Measurements from ENCODE around the gene EXOC6.

The EXOC6 gene

DNA sequence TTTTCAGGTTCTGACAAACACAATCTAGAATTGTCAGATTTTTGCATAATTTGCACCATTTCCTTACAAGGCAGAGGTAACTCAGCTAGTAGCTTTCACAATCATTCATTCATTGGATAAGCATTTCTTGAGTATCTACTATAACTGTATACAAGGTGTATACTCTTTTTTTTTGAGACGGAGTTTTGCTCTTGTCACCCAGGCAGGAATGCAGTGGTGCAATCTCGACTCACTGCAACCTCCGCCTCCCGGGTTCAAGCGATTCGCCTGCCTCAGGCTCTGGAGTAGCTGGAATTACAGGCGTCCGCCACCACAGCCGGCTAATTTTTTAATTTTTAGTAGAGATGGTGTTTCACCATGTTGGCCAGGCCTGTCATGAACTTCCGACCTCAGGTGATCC, 16.2 kb upstream of the EXOC6 start:
- TF ChIP-seq, protein P1, sequence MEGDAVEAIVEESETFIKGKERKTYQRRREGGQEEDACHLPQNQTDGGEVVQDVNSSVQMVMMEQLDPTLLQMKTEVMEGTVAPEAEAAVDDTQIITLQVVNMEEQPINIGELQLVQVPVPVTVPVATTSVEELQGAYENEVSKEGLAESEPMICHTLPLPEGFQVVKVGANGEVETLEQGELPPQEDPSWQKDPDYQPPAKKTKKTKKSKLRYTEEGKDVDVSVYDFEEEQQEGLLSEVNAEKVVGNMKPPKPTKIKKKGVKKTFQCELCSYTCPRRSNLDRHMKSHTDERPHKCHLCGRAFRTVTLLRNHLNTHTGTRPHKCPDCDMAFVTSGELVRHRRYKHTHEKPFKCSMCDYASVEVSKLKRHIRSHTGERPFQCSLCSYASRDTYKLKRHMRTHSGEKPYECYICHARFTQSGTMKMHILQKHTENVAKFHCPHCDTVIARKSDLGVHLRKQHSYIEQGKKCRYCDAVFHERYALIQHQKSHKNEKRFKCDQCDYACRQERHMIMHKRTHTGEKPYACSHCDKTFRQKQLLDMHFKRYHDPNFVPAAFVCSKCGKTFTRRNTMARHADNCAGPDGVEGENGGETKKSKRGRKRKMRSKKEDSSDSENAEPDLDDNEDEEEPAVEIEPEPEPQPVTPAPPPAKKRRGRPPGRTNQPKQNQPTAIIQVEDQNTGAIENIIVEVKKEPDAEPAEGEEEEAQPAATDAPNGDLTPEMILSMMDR (IDR thresholded peaks at IDR 0.05; ENCODE audit: control insufficient read depth, insufficient read depth, low read depth, low read length, missing control alignments) = no peak
- DNase-seq (ENCODE audit: low read depth) = no peak
- H3K4me3 ChIP-seq (ENCODE audit: control insufficient read depth, low read depth, low read length) = no peak overlapping the region

DNA sequence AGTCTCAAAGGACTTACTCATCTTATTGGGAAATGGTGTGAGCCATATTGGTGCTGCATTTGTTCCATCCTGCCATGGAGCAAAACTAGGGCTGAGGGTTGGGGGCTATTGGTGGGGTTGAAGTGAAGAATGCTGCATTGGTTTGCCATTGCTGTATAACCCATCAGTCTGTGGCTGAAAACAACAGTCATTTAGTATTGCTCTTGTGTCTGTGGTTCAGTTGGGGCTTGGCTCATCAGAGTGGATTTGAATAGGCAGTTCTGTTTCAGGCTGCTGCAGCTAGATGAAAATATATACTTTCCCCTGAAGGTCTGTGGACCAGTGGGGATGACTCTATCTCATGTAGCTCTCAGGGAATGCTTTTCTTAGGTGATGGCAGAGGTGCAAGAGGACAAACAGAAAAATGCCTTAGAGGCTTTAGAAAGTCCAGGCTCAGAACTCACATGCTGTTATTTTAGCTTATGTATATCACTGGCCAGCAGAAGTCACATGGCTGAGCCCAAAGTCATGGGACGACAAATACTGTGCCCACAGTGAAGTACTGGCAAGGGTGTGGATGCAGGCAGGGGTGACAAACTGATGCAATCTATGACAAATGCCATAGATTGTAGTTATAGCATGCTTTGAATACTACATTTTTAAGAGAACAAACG, 15.2 kb upstream of the EXOC6 start:
- TF ChIP-seq, protein P1 (IDR thresholded peaks at IDR 0.05; ENCODE audit: control insufficient read depth, insufficient read depth, low read depth, low read length, missing control alignments) = no peak
- DNase-seq (ENCODE audit: low read depth) = no peak
- no peak overlapping the region for H3K4me3 ChIP-seq (ENCODE audit: control insufficient read depth, low read depth, low read length)

DNA sequence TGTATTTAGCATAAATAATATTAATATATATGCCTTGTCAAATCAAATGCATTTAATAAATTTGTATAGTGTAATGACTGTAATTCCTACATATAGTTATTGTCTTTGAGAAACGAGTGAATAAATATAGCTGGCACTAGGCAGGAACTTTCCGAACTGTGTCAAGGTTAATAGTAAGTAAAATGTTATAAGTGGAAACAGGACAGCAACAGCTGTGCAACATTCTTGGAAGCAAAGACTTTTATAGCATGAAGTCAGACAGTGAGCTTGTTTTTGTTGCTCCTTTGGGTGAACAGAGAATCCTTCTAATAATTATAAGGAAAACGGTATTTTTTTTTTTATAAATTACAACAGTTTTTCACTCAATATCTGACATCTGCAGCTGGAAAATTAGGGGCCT, 14.0 kb upstream of the EXOC6 start:
- H3K4me3 ChIP-seq (ENCODE audit: control insufficient read depth, low read depth, low read length) = no peak overlapping the region
- DNase-seq (ENCODE audit: low read depth) = no peak
- TF ChIP-seq, protein P1 (IDR thresholded peaks at IDR 0.05; ENCODE audit: control insufficient read depth, insufficient read depth, low read depth, low read length, missing control alignments) = no peak

DNA sequence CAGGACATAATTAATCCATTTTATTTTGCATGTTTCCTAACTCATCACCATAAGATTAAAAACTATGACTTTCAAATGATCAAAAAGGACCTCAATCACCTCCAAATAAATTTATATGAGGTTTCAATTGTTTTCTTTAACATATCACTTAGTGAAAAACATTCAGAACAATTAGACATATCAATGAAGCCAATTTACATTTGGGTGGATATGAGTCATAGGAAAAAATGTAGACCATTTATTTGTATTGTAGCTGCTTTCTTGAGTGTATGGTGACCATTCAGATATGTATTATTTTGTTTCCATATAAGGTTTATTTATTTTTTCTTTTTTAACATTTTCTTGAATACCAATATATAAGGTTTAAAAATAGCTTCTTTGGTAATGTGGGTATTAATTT, 13.3 kb upstream of the EXOC6 start:
- no peak overlapping the region for H3K4me3 ChIP-seq (ENCODE audit: control insufficient read depth, low read depth, low read length)
- no peak for DNase-seq (ENCODE audit: low read depth)
- TF ChIP-seq, protein P1 (IDR thresholded peaks at IDR 0.05; ENCODE audit: control insufficient read depth, insufficient read depth, low read depth, low read length, missing control alignments) = no peak

DNA sequence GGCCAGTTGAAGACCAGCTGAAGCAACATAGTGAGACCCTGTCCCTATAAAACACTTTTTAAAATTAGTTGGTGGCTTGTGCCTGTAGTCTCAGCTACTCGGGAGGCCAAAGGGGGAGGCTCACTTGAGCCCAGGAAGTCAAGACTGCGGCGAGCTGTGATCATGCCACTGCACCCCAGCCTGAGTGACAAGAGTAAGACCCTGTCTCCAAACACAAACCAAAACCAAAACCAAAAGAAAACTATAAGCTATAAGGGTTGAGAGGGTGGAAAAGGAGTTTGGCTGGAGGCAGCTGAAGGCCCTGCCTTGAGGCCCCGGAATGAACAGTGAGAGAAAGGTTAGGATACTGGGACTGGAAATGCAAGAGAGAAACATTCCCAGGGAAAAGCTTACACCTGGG, 10.9 kb upstream of the EXOC6 start:
- TF ChIP-seq, protein P1 (IDR thresholded peaks at IDR 0.05; ENCODE audit: control insufficient read depth, insufficient read depth, low read depth, low read length, missing control alignments) = no peak
- DNase-seq (ENCODE audit: low read depth) = no peak
- H3K4me3 ChIP-seq (ENCODE audit: control insufficient read depth, low read depth, low read length) = no peak overlapping the region

DNA sequence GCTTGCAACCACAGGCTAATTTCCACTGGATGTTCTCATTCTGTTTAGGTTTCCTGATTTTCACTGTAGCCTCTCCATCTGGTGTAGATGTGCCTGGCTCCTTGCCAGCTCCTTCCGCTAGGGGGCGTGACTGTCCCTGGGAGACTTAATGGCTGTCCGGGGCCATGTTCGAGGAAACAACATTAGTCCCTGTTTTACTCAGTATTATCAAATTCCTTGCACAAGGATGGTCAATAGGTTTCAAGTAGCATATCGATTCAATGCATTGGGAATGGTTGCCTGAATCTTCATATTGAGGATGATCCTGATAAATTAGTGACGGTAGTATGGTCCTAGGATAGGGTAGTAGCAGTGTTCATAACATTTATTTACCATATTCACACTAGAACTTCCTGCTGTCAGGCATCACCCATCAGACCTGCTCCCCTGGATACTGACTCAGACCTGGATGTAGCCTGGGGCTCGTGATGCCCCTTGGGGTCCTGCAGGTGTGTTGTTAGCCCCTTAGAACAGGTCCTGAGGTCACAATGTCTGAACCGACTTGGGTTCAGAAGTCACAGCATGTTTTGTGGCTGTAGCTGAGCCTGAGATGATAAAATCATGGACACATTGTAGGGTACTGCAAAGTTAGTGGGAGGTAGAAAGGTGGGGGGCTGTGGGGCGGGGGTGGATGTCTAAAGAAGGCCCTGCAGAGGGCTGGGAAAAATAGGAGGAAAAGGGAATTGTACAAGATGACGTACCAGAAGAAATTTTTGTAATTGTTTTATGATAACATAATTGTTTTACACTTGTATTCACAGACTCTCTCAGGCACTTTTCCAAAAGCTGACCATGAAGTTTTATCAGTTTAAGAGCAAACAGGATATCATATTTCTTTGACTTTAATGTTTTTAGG, 8.9 kb upstream of the EXOC6 start:
- no peak overlapping the region for H3K4me3 ChIP-seq (ENCODE audit: control insufficient read depth, low read depth, low read length)
- TF ChIP-seq, protein P1 (IDR thresholded peaks at IDR 0.05; ENCODE audit: control insufficient read depth, insufficient read depth, low read depth, low read length, missing control alignments) = peak; percentile 15
- no peak for DNase-seq (ENCODE audit: low read depth)

Measured in AG09309 (cell line).